ENCODE results near the gene FSCN2.
"Not testable (repeated sequence)": the region's sequence is repeated elsewhere in the genome, so short reads cannot be mapped to it uniquely, and the experiment has no call there.

Gene FSCN2

DNA sequence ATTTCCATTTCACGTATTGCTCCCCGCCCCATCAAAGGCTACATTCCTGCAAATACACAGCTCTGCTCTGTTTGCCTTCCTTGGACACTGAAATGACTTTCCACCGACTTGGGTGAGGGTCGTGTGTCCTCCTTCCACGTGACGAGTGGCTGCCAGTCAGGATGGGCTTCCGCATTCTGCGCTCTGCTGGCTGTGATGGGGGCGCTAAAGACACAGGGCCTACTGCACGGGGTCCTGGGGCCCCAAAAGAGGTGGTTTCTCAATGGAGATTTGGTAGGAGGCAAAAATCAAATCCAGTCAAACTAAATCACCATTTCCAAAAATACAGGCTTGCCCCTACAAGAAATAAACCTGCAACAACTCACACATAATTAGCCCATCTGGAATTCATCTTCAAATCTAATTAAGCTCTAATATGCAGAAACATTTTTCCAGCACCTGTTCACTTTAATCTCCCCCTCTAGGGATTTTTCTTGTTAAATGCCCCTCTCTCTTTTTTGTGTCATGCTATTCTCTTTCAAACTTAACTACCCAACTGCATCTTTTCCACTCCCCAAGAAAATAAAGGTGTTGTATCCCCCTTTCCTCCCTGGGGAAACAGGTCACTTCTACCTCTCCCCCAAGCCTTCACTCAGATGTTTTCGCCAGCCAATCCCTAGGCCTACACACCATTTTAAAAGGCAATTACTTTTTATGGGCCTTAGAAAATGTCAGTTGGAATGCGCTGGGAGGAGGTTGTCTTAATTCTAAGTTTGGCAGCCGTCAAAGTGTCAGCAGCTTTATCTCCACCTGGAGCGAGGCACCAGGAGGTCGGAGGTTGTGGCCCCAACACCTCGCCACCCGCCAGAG lies 45.8 kb downstream of the FSCN2 start:
- no peak for DNase-seq

DNA sequence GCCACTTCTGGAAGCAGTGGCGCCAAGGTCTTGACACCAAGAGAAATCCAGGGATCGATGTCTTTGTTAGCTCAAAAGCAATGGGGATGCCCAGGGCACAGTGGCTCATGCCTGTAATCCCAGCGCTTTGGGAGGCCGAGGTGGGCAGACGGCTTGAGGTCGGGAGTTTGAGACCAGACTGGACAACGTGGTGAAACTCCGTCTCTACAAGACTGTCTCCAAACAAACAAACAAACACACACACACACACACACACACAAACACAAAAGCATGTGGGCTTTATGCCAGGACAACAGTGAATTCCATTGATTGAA lies 46.4 kb downstream of the FSCN2 start:
- no peak for DNase-seq

DNA sequence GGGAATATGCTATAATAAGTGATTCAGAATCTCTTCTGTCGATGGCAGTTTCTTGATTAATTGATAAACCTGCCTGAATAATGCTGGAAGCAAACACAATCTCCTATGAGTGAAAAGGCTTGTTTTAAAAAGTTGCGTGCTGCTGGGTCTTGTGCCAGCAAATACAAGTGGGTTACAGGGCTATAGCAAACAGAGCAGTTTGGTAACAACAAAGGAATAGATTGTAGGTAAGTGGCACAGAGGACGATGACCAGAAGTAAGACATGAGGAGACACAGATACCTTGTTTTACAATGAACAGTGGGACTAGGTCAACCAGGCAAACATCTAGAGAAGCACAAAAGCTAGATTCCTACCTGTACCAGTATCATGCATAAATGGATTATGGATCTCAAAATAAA lies 47.7 kb downstream of the FSCN2 start:
- no peak for DNase-seq

DNA sequence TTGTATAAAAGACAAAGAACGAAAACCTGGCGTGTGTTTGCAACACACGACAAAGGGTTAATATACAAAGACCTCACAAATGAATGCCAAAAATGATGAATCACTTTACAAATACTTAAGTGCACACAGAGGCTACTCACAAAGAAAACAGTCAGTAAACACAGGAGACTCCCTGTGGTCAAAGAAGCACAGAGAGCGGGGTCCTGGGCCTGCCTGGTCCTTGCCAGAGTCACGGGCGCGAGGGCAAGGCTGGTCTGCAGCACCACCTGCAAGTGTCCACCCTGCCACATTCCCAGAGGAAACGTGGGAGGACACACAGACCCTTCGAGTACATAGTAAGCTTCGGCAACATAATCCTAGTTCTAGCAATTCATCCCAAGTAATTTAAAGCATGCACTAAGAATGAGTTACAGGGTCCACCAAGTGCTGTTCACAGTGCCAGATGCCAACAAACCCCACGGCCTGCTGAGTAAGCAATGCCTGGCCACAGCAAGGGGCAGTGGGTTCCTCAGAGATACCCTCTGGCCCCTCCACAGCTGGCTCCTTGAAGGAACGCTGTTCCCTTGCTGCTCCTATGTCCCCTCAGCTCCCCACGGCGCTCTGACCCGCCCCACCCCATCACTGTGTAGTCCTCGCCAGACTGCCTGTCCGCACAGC lies 48.6 kb downstream of the FSCN2 start:
- peak in 1 of 56 donors; percentile 20 for DNase-seq

DNA sequence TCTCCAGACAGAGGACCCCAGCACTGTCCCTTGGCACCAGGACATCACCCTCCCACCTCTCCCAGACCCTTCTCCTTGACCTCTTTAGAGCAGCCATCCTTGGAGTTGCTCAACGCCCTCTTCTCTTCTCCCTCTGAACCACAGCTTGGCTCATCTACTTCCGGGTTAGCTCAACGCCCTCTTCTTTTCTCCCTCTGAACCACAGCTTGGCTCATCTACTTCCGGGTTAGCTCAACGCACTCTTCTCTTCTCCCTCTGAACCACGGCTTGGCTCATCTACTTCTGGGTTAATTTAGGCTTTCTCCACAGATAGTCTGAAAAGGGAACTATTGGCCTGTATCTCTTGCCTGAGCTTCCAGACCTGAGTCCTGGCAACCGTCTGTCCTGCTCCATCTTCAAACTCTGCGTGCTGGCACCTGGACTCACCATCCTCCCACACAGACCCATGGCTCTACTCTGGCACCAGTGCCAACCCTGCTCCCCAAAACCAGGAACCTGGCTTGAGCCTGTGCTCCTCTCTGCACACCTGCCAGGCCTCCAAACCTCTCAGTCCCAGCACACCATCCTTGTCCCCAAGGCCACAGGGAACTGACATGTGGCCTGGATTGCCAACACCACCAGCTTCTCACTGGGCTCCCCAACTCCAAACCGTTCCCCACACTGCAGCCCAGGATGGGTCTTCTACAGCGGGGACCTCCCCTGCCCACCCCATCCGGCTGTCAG lies 49.3 kb downstream of the FSCN2 start:
- DNase-seq = no peak

DNA sequence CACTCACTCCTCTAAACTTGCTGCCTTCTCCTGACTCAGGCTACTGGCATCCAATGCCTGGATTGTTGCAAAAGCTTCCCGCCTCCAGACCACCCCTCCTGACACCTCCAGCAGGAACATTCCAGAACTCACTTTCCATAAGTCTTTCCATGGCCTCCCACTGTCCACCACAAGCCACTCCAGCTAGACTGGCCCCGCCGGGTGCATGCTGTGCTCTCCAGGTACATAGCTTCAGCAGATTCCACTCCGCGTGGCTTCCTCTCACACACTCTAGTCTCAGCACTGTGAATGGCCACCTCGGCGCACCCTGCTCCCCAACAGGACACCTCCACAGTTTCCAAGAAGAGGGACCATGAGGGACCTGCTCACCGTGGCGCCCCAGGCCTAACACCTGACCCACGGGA lies 49.9 kb downstream of the FSCN2 start:
- no peak for DNase-seq

DNA sequence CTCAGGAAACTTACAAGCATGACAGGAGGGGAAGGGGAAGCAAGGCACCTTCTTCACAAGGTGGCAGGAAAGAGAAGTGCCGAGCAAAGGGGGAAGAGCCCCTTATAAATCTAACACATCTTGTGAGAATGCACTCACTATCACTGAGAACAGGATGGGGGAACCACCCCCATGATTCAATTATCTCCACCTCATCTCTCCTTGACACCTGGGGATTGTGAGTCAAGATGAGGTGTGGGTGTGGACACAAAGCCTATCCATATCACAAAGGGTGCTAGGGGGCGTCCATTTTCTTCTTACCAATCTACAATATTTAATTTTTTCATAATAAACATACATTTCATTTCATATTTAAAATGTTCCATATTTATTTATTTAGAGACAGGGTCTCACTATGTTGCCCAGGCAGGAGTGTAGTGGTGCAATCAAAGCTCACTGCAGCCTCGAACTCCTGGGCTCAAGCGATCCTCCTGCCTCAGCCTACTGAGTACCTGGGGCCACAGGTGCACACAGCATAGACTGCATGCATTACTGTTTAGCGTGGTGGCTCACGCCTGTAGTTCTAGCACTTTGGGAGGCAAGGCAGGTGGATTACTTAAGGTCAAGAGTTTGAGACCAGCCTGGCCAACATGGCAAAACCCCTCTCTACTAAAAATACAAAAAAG lies 50.5 kb downstream of the FSCN2 start:
- DNase-seq = no peak

DNA sequence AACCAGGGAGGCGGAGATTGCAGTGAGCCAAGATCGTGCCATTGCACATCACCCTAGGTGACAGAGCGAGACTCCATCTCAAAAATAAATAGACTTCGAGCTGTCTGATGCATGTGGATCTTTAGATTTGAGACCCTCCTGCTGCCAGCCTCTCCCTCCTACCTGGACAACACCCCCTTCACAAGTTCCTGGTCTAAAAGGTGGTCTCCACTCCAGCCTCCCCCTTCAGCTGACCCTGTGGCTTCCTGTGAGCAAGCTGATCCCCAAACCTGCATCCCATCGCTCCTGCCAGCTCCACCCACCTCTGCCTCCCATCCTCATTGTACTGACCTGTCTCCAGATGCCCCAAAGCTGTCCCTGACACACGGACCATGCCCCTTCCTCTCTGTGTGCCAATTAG lies 51.1 kb downstream of the FSCN2 start:
- no peak for DNase-seq

DNA sequence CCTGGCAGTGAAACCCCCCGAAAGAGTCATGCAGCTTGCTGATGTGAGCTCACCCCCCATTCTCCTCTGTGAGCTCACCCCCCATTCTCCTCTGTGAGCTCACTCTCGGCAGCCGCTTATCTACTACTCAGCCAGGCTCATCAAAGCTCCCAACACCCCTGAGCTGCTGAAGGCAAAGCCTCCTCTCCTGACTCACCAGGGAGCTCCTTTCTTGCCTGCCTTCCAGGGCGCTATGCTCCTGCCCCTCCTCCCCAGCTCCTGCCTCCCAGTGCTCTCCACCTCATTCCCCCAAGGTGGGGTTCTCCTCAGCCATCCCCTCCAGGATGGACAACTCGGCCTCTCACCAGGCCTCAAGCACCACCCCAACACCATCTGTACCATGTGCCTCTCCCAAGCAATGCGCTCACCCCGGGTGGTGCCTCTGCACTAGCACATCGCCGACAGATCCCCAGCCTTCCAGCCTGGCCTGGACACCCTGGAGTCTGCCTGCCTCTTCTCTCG lies 51.7 kb downstream of the FSCN2 start:
- DNase-seq = no peak

DNA sequence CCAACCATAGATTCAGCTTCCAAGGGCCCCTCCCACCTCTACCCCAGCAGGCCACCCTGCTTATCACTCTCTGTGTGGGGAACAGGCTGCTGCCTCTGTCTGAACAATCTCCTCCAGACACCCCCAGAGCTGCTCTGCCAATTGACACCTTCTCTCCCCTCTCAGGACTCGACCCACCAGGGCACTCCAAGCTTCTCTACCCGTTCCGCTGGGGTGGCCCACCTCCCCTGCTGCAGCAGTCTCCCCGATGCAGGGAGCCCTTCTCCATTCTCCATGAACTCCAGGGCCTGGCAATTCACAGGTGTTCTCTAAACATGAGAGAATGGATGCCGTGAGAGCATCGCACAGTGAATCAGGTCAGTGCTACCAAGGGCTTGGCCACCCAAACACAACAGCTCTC lies 52.3 kb downstream of the FSCN2 start:
- no peak for DNase-seq

DNA sequence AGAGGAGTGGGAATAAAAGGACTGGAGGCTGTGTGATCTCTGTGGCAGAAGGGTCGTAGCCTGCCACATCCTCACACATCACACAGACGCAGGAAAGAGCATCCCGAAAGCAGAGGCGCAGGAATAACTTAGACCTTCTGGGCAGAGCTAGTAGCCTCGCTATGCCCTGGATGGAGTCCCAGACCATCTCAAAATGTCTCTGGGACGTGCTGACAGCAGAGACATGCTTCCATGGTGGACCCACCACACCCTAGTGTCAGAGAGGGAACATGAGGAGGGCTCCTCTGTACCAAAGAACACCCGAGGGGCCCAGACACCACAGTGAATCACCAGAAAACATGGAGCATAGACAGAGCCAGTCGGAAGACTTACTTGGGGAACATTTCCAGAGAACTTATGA lies 53.6 kb downstream of the FSCN2 start:
- DNase-seq = no peak

DNA sequence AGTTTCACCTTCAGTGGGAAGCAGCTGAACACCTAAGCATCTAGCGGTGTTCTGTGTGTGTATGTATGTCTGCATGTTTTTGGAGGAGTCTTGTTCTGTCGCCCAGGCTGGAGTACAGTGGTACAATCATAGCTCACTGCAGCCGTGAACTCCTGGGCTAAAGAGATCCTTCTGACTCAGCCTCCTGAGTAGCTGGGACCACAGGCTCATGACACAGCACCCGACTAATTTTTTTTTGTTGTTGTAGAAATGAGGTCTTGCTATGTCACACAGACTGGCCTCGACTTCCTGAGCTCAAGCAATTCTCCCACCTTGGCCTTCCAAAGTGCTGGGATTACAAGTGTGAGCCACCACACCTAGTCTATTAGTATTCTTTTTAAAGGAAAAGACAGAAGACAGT lies 54.2 kb downstream of the FSCN2 start:
- DNase-seq = no peak

DNA sequence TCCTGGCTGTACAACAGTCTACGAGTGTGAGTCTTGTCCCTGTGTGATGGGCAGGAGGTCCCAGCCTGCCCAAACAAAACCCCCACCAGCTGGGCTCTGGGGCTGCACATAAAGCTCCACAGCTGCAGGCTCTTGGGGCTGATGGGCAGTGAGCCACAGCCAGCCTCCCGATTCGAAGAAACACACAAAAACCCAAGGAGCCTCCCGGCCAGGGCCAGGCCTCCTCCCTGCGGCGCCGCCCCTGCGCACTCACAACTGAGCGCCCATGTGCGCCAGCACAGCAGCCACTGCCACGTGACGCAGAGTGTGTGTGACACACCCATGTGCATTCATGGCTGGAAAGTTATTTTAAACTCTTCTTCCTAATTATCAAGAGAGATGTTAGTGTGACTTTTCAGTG lies 54.6 kb downstream of the FSCN2 start:
- peak in 1 of 56 donors; percentile 18 for DNase-seq

DNA sequence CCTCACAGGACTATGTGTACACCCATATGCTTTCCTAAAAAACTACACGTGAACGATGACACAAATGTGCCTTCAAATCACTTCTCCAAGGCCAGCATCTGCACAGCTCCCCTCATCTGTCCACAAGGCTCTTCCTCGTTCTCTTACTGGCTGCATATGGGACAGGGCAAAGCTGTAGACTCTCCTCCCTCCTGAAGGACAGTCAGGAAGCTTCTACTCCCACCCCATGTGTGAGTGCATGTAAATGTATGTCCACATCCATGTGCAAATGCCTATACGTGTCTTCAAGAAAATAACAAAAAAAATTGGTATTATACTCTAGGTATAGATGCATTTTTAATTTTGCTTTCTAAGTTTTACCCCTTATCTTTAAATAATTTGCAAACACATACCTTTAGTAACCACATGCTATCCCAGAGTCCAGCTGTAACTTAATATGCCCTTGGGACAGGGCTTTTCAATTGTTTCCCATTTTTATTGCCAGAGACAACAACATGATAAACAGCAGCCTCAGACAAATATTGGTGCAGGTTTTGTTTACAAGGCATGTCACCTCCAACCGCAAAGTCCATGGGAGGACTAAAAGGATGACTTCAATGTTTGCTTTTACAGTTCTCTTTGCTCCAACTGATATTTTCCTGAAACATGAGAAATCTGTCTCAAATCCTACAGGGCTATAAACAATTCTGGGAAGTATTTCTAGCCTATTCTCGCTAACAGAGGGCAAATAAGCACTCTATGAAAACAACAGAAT lies 55.6 kb downstream of the FSCN2 start:
- DNase-seq = no peak

DNA sequence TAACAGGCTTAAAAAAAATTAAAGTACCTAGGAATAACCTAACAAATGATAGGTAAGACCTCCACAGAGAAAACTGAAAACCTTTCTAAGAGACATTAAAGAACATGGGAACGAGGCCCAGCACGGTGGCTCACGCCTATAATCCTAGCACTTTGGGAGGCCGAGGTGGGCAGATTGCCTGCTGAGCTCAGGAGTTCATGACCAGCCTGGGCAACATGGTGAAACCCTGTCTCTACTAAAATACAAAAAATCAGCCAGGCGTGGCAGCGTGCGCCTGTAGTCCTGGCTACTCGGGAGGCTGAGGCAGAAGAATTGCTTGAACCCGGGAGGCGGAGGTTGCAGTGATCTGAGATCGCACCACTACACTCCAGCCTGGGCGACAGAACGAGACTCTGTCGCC lies 56.6 kb downstream of the FSCN2 start:
- not testable (repeated sequence) for DNase-seq

DNA sequence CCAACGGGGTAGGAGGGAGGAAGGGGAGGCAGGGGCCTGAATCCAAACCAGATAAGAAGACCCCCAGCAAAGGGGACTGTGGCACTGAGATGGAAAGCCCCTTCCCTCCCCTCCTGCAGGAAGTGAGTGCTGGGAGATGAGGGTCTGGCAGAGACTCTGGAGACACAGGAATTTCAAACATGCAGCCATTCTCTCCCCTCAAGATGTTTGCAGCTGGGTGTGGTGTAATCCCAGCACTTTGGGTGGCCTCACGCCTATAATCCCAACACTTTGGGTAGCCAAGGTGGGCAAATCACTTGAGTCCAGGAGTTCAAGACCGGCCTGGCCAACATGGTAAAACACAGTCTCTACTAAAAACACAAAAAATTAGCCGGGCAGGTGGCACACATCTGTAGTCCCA lies 57.9 kb downstream of the FSCN2 start:
- DNase-seq = no peak

Measured in amygdala (tissue), 56 donors.